SK-N-SH (cell line): Measurements from ENCODE around the gene EPHB2.

ENCODE experiments used
- CTCF ChIP-seq: fragments of 200-600 bp; sonication (generic); IDR thresholded peaks from 2 replicates; pipeline ENCODE4 v1.6.1; 2017; ENCODE audit warnings: antibody characterized with exemption, mild to moderate bottlenecking, moderate library complexity
- FOXJ3 ChIP-seq: sonication (generic); formaldehyde crosslinking; IDR thresholded peaks from 2 replicates; pipeline ENCODE4 v1.5.1; 2020; ENCODE audit warnings: mild to moderate bottlenecking, missing genetic modification reagents
- FOXM1 ChIP-seq: IDR thresholded peaks from 2 replicates; pipeline ENCODE4 v1.4.0; 2012; ENCODE audit warnings: low read depth, mild to moderate bottlenecking
- IRF3 ChIP-seq: fragments of 150-350 bp; IDR thresholded peaks from 2 replicates; pipeline ENCODE4 v1.6.1; 2016; ENCODE audit warnings: mild to moderate bottlenecking, low read depth, low read length
- SMC3 ChIP-seq: IDR thresholded peaks from 2 replicates; pipeline ENCODE4 v1.6.1; 2012; ENCODE audit warnings: low read depth, low read length, improper control_type of control experiment
- TEAD4 ChIP-seq: IDR thresholded peaks from 2 replicates; pipeline ENCODE4 v1.4.0; 2012; ENCODE audit warnings: mild to moderate bottlenecking, borderline replicate concordance; ENCODE audit not compliant: insufficient read depth

- TF ChIP-seq CTCF (no peak), SMC3 (no peak), TEAD4 (no peak), FOXJ3 (CRISPR knock-in tag) (no peak), FOXM1 (no peak), IRF3 (no peak)
Observed at GRCh38 chr1:22958556-22958955, 247.9 kb downstream of the EPHB2 start.
